H54 (cell line): Measurements from ENCODE around the gene UBXN2A.
"Not testable (repeated sequence)": the region's sequence is repeated elsewhere in the genome, so short reads cannot be mapped to it uniquely, and the experiment has no call there.

Source experiments
- DNase-seq: peaks from one replicate; pipeline ENCODE4 v3.0.0; 2011; ENCODE audit warnings: low spot score, mixed read lengths; ENCODE audit not compliant: insufficient read length
- FAIRE-seq: peaks from 3 replicates; lab custom pipeline; 2011; peaks lifted over from hg19 to GRCh38; lab: Jason Lieb, UNC
- POLR2A ChIP-seq: IDR thresholded peaks from 2 replicates; pipeline ENCODE4 v1.6.1; 2011; ENCODE audit warnings: low read depth, mild to moderate bottlenecking, low read length

The UBXN2A gene

GRCh38 chr2:24022975-24023575 lies 82.8 kb downstream of the UBXN2A start:
- TF ChIP-seq POLR2A, result no peak
- DNase-seq, result no peak
- FAIRE-seq, result no peak

- no peak for FAIRE-seq
- no peak for TF ChIP-seq POLR2A
- DNase-seq, result no peak
These were observed 83.8 kb downstream of the UBXN2A start for GRCh38 chr2:24024018-24024417.

- FAIRE-seq, result no peak
- DNase-seq, result no peak
- no peak for TF ChIP-seq POLR2A
These were observed 84.9 kb downstream of the UBXN2A start for GRCh38 chr2:24024996-24025663.

GRCh38 chr2:24026233-24026632 lies 86.0 kb downstream of the UBXN2A start:
- FAIRE-seq, result no peak
- DNase-seq, result no peak
- TF ChIP-seq POLR2A, result no peak

GRCh38 chr2:24038786-24039499 lies 98.7 kb downstream of the UBXN2A start:
- no peak for FAIRE-seq
- no peak for TF ChIP-seq POLR2A

GRCh38 chr2:24040511-24040910 lies 100.2 kb downstream of the UBXN2A start:
- no peak for FAIRE-seq
- no peak for TF ChIP-seq POLR2A
- DNase-seq, result no peak

More at GRCh38 chr2:24038786-24039499, 98.7 kb downstream of the UBXN2A start:
- DNase-seq, result no peak

GRCh38 chr2:24043133-24043532 lies 102.9 kb downstream of the UBXN2A start:
- not testable (repeated sequence) for FAIRE-seq, DNase-seq

- no peak for TF ChIP-seq POLR2A
- no peak for FAIRE-seq
- DNase-seq, result no peak
These were observed 105.5 kb downstream of the UBXN2A start for GRCh38 chr2:24045511-24046508.

GRCh38 chr2:24046599-24046929 lies 106.3 kb downstream of the UBXN2A start:
- FAIRE-seq (no peak), DNase-seq (no peak)
- TF ChIP-seq POLR2A, result no peak

- peak; percentile 80 for TF ChIP-seq POLR2A
- FAIRE-seq, result peak; percentile 99
- DNase-seq, result peak; percentile 88
These were observed 106.9 kb downstream of the UBXN2A start, which contains the start of gene WDCP for GRCh38 chr2:24046930-24047702. Gene WDCP (minus strand): TSS chr2:24047391. CDS start chr2:24039494, 7,897 bp downstream.

GRCh38 chr2:24047703-24048033 lies 107.4 kb downstream of the UBXN2A start:
- no peak for TF ChIP-seq POLR2A
- DNase-seq (no peak), FAIRE-seq (no peak)

GRCh38 chr2:24048769-24049484 lies 108.7 kb downstream of the UBXN2A start:
- FAIRE-seq, result no peak
- no peak for DNase-seq
- TF ChIP-seq POLR2A, result no peak

GRCh38 chr2:24049485-24050021 lies 109.3 kb downstream of the UBXN2A start, which contains the start of gene FKBP1B:
Gene FKBP1B (plus strand): TSS chr2:24049741. CDS start chr2:24049850, 109 bp downstream.
- FAIRE-seq, result no peak

More at GRCh38 chr2:24049485-24050021, 109.3 kb downstream of the UBXN2A start, which contains the start of gene FKBP1B:
- TF ChIP-seq POLR2A, result peak; percentile 48; the same call in 1 of the 2 replicates
- DNase-seq, result peak; percentile 47
